ENCODE data around the gene MYO15B.

GRCh38 chr17:75540923-75541503 is 46.6 kb upstream of the MYO15B start:
- TF ChIP-seq CTCF (conservative IDR thresholded peaks at IDR 0.05; ENCODE audit: low read length) (no peak), EZH2phosphoT487 (IDR thresholded peaks at IDR 0.05; ENCODE audit: borderline replicate concordance, low read depth, low read length) (no peak)

All from OCI-LY7 (cell line).